ENCODE results near the gene FOXJ2. TPM values are rescaled to one million over a fixed set of nuclear protein-coding genes. Genes with fewer than 3 reads are reported as not detected.

Gene FOXJ2
- total and polyA plus RNA-seq, 2 of the 4 experiments (the other 2 are of a cell fraction), result 3.0 to 8.4 TPM

DNA sequence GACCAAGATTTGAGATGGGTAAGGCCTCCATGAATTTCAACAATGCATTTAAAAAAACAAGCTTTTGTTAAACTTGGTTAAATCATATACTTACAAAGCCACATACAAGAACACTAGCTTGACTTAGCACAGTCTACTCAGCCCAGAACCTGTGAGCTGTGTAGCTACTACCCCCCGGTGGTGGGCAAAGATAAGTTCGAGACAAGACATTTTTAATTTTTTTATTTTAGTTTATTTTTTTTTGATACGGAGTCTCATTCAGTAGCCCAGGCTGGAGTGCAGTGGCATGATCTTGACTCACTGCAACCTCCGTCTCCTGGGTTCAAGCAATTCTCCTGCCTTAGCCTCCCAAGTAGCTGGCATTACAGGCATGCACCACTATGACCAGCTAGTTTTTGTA is 45.9 kb downstream of the FOXJ2 start:
- dilution Hi-C loops (cut with HindIII; ENCODE audit: low sequenced_read_pairs, unreplicated experiment), result no loop called here
- no peak overlapping the region for H2BK15ac ChIP-seq (ENCODE audit: low read depth, low read length)

More for the DNA sequence above, 45.9 kb downstream of the FOXJ2 start:
- ATAC-seq (ENCODE audit: low read depth) (peak; percentile 64), DNase-seq (peak; percentile 87)
- no peak overlapping the region for H2AFZ ChIP-seq (replicated peaks; ENCODE audit: low read length, poor library complexity)
- H4K20me1 ChIP-seq (ENCODE audit: insufficient read depth, low read length), result no peaks in the 10 kb centered on the region
- H3K18ac ChIP-seq (ENCODE audit: low read depth, low read length), result no peak overlapping the region
- no peak overlapping the region for H4K5ac ChIP-seq (ENCODE audit: low read depth, low read length)
- intact Hi-C loops (cut with micrococcal nuclease), result loop anchor here (1.0 to 5.0 kb wide), 5 partner anchors 32 to 246 kb away; no protein-coding TSS in a partner anchor
- H4K91ac ChIP-seq (ENCODE audit: insufficient read depth, low read depth, low read length), result no peak overlapping the region
- ChIA-PET POLR2A (ENCODE audit: unreplicated experiment) (interaction anchor here (0.5 to 0.6 kb wide), 2 partner anchors 104 to 1886 kb away, joined by 5 to 6 read pairs; no protein-coding TSS in a partner anchor), CTCF (interaction anchor here (0.6 to 2.9 kb wide), 18 partner anchors 9 to 271 kb away, joined by 3 to 30 read pairs (median 3); partner anchors contain the start of gene C3AR1)
- WGBS, 2 experiments (ENCODE audit: extremely low coverage in 2 of 2, insufficient read length in 1 of 2), result no CpG with 5 or more reads among the region's 4 CpGs
- H2AK5ac ChIP-seq (ENCODE audit: low read depth, low read length), result no peak overlapping the region
- peaks cover 4% of the 10 kb centered on the region for H3K4me1 ChIP-seq (ENCODE audit: control insufficient read depth, insufficient read depth, low read length)
- no peak overlapping the region for H3K4me3 ChIP-seq (ENCODE audit: insufficient read depth, low read depth, low read length)
- H3K14ac ChIP-seq (replicated peaks; ENCODE audit: low read depth, low read length), result no peak overlapping the region
- no peak overlapping the region for H3K23ac ChIP-seq (ENCODE audit: low read depth, low read length)
- no peak overlapping the region for H2BK5ac ChIP-seq (ENCODE audit: low read depth, low read length, poor library complexity, severe bottlenecking)
- TF ChIP-seq, protein P1, sequence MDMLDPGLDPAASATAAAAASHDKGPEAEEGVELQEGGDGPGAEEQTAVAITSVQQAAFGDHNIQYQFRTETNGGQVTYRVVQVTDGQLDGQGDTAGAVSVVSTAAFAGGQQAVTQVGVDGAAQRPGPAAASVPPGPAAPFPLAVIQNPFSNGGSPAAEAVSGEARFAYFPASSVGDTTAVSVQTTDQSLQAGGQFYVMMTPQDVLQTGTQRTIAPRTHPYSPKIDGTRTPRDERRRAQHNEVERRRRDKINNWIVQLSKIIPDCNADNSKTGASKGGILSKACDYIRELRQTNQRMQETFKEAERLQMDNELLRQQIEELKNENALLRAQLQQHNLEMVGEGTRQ (IDR thresholded peaks at IDR 0.05; ENCODE audit: low read depth, low read length), result no peak
- TF ChIP-seq RAD21 (IDR thresholded peaks at IDR 0.05; ENCODE audit: low read length) (peak; percentile 84), SMC3 (IDR thresholded peaks at IDR 0.05; ENCODE audit: low read depth, low read length) (peak; percentile 69), BHLHE40 (IDR thresholded peaks at IDR 0.05; ENCODE audit: low read depth, low read length) (no peak)
- TF ChIP-seq, protein P2, sequence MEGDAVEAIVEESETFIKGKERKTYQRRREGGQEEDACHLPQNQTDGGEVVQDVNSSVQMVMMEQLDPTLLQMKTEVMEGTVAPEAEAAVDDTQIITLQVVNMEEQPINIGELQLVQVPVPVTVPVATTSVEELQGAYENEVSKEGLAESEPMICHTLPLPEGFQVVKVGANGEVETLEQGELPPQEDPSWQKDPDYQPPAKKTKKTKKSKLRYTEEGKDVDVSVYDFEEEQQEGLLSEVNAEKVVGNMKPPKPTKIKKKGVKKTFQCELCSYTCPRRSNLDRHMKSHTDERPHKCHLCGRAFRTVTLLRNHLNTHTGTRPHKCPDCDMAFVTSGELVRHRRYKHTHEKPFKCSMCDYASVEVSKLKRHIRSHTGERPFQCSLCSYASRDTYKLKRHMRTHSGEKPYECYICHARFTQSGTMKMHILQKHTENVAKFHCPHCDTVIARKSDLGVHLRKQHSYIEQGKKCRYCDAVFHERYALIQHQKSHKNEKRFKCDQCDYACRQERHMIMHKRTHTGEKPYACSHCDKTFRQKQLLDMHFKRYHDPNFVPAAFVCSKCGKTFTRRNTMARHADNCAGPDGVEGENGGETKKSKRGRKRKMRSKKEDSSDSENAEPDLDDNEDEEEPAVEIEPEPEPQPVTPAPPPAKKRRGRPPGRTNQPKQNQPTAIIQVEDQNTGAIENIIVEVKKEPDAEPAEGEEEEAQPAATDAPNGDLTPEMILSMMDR (conservative IDR thresholded peaks at IDR 0.05; ENCODE audit: low read depth, low read length), result peak; percentile 77
- no peak overlapping the region for H2BK20ac ChIP-seq (ENCODE audit: low read depth, low read length)
- H3K4me2 ChIP-seq (ENCODE audit: low read depth, low read length), result no peak overlapping the region
- peaks cover 12 to 20% of the 10 kb centered on the region in 2 experiments; a peak in 3 of 4 replicates for H3K79me1 ChIP-seq (ENCODE audit: low read depth in 1 of 2, low read length in 2 of 2)
- no peak overlapping the region for H4K8ac ChIP-seq (ENCODE audit: low read depth in 2 of 2, low read length in 2 of 2)
- H3K9ac ChIP-seq (ENCODE audit: low read depth, low read length), result no peak overlapping the region
- H3K9me3 ChIP-seq (ENCODE audit: control insufficient read depth, insufficient read depth, low read length), result no peaks in the 10 kb centered on the region
- in situ Hi-C loops (cut with MboI; ENCODE audit: low sequenced_read_pairs), result loop anchor here (5.0 kb wide), 1 partner anchor 36 kb away; no protein-coding TSS in a partner anchor
- H3K4ac ChIP-seq (ENCODE audit: low read depth, low read length), result no peak overlapping the region
- H3K9me1 ChIP-seq (ENCODE audit: insufficient read depth, low read length), result no peaks in the 10 kb centered on the region; the same call in 1 of the 2 replicates
- no peak overlapping the region for H3K27ac ChIP-seq (ENCODE audit: insufficient read depth, low read length)
- no peaks in the 10 kb centered on the region for H3K27me3 ChIP-seq (ENCODE audit: control insufficient read depth, insufficient read depth, low read length)
- no peak overlapping the region for H2BK120ac ChIP-seq (ENCODE audit: low read depth, low read length)
- no peaks in the 10 kb centered on the region for H3K36me3 ChIP-seq (ENCODE audit: control insufficient read depth, insufficient read depth, low read length)
- no peak overlapping the region for H2AK9ac ChIP-seq (replicated peaks; ENCODE audit: low read depth, low read length, poor library complexity)
- BruUV-seq (replicated peaks), result no TSS peak
- H3K56ac ChIP-seq (ENCODE audit: extremely low read depth, insufficient read depth, low read length), result no peak overlapping the region

Measured in IMR-90 (cell line).